Ectodermal cell (in vitro differentiated cells): ENCODE measurements around the gene CNTROB.

Experiments
- H3K27ac ChIP-seq: 2 replicates; pipeline ENCODE4 v1.7.0; 2013; ENCODE audit warnings: mild to moderate bottlenecking, low read depth, low read length; ENCODE audit not compliant: insufficient read depth, poor library complexity, severe bottlenecking
- H3K27me3 ChIP-seq: 2 replicates; pipeline ENCODE4 v1.7.0; 2013; ENCODE audit warnings: mild to moderate bottlenecking, low read length; ENCODE audit not compliant: insufficient read depth, control insufficient read depth, poor library complexity, severe bottlenecking
- H3K36me3 ChIP-seq: one replicate; pipeline ENCODE4 v1.7.0; 2013; ENCODE audit warnings: low read length; ENCODE audit not compliant: control insufficient read depth, insufficient read depth
- H3K4me1 ChIP-seq: one replicate; pipeline ENCODE4 v1.7.0; 2013; ENCODE audit warnings: low read length; ENCODE audit not compliant: control insufficient read depth, insufficient read depth
- H3K4me3 ChIP-seq: 2 replicates; pipeline ENCODE4 v1.7.0; 2013; ENCODE audit warnings: low read depth, low read length, control low read depth; ENCODE audit not compliant: insufficient read depth
- H3K9me3 ChIP-seq: 2 replicates; pipeline ENCODE4 v1.7.0; 2013; ENCODE audit warnings: mild to moderate bottlenecking, low read length, moderate library complexity; ENCODE audit not compliant: control insufficient read depth
- WGBS, 2 experiments: methylation state at CpG; one replicate each; pipeline ENCODE4 v1.1.7; 2013; ENCODE audit warnings: missing lambda C conversion rate in 2 of 2; 5-methylcytosine and 5-hydroxymethylcytosine counted together

The CNTROB gene

GRCh38 chr17:7887482-7888183 lies 44.4 kb upstream of the CNTROB start:
- peaks cover 13% of the 10 kb centered on the region for H3K27me3 ChIP-seq
- no peaks in the 10 kb centered on the region for H3K9me3 ChIP-seq
- 7% methylated on average over 35 of the region's 35 CpGs for WGBS, 2 experiments
- no peak overlapping the region for H3K27ac ChIP-seq
- peaks cover 39% of the 10 kb centered on the region for H3K4me1 ChIP-seq
- H3K4me3 ChIP-seq, result peak overlapping the region; percentile 57
- no peaks in the 10 kb centered on the region for H3K36me3 ChIP-seq

GRCh38 chr17:7888184-7888920 lies 43.7 kb upstream of the CNTROB start, which contains the start of gene CHD3:
Gene CHD3, plus strand, starts transcription at chr17:7888789. Its CDS starts 212 bp downstream, at chr17:7889001.
- WGBS, 2 experiments, result 79 to 80% methylated on average over 18 of the region's 18 CpGs
- Histone ChIP-seq H3K4me3 (peak within 1 kb of the TSS; percentile 7), H3K27ac (no peak within 1 kb of the TSS), H3K27me3 (peaks cover 13% of the 10 kb centered on the region), H3K4me1 (peaks cover 38% of the 10 kb centered on the region), H3K9me3 (no peaks in the 10 kb centered on the region), H3K36me3 (no peaks in the 10 kb centered on the region)

- 59 to 60% methylated on average over 11 of the region's 11 CpGs for WGBS, 2 experiments
- no peaks in the 10 kb centered on the region for H3K36me3 ChIP-seq
- no peak overlapping the region for H3K4me3 ChIP-seq
- H3K9me3 ChIP-seq, result no peaks in the 10 kb centered on the region
- H3K27ac ChIP-seq, result no peak overlapping the region
- peaks cover 37% of the 10 kb centered on the region for H3K4me1 ChIP-seq
- peaks cover 13% of the 10 kb centered on the region for H3K27me3 ChIP-seq
Measured at GRCh38 chr17:7889166-7889955, 42.6 kb upstream of the CNTROB start.

- 94 to 96% methylated on average over 13 to 14 of the region's 15 CpGs for WGBS, 2 experiments
- Histone ChIP-seq H3K4me1 (peaks cover 17% of the 10 kb centered on the region), H3K27me3 (no peaks in the 10 kb centered on the region), H3K9me3 (no peaks in the 10 kb centered on the region), H3K27ac (no peak overlapping the region), H3K36me3 (peaks cover 4% of the 10 kb centered on the region), H3K4me3 (no peak overlapping the region)
Measured at GRCh38 chr17:7893187-7893880, 38.7 kb upstream of the CNTROB start.

DNA sequence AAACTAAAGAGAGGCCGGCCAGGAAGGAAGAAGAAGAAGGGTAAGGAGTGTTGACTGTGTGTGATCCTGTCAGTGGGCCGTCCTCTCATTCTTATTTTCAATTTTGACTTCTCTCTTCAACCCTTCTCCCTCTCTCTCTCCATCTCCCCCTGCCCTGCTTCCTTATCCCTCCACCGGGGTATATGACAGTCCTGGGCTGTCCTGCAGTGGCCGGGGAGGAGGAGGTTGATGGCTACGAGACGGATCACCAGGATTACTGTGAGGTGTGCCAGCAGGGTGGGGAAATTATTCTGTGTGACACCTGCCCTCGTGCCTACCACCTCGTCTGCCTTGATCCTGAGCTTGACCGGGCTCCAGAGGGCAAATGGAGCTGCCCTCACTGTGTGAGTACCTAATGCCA lies 37.8 kb upstream of the CNTROB start:
- WGBS, 2 experiments, result 92 to 94% methylated on average over 8 to 9 of the region's 9 CpGs
- no peaks in the 10 kb centered on the region for H3K27me3 ChIP-seq
- H3K4me3 ChIP-seq, result no peak overlapping the region
- H3K36me3 ChIP-seq, result peaks cover 4% of the 10 kb centered on the region
- no peaks in the 10 kb centered on the region for H3K9me3 ChIP-seq
- H3K4me1 ChIP-seq, result peaks cover 8% of the 10 kb centered on the region
- H3K27ac ChIP-seq, result no peak overlapping the region

DNA sequence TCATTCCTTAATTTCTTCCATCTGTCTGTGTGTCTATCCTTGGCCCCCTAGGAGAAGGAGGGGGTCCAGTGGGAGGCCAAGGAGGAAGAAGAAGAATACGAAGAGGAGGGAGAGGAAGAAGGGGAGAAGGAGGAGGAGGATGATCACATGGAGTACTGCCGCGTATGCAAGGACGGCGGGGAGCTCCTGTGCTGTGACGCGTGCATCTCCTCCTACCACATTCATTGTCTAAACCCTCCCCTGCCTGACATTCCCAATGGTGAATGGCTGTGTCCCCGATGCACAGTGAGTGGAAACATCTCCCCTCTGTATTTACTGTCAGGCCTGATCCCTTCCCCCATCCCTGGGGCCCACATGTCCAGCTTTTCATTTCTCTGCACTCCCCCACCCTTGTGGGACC lies 37.1 kb upstream of the CNTROB start:
- Histone ChIP-seq H3K4me3 (no peak overlapping the region), H3K4me1 (peaks cover 2% of the 10 kb centered on the region), H3K27ac (no peak overlapping the region), H3K9me3 (no peaks in the 10 kb centered on the region), H3K36me3 (peaks cover 4% of the 10 kb centered on the region), H3K27me3 (no peaks in the 10 kb centered on the region)
- WGBS, 2 experiments, result 90 to 97% methylated on average over 8 of the region's 8 CpGs

- H3K9me3 ChIP-seq, result no peaks in the 10 kb centered on the region
- WGBS, 2 experiments, result 96% methylated on average over 13 of the region's 13 CpGs
Measured at GRCh38 chr17:7897090-7897489, 34.9 kb upstream of the CNTROB start.

GRCh38 chr17:7897773-7898172 lies 34.2 kb upstream of the CNTROB start:
- peaks cover under 1% of the 10 kb centered on the region for H3K4me1 ChIP-seq
- H3K4me3 ChIP-seq, result no peak overlapping the region
- peaks cover 7% of the 10 kb centered on the region for H3K36me3 ChIP-seq
- H3K9me3 ChIP-seq, result no peaks in the 10 kb centered on the region
- WGBS, 2 experiments, result 85 to 86% methylated on average over 5 to 6 of the region's 6 CpGs
- H3K27me3 ChIP-seq, result no peaks in the 10 kb centered on the region
- no peak overlapping the region for H3K27ac ChIP-seq

More at GRCh38 chr17:7897090-7897489, 34.9 kb upstream of the CNTROB start:
- Histone ChIP-seq H3K27ac (no peak overlapping the region), H3K4me1 (no peaks in the 10 kb centered on the region), H3K4me3 (no peak overlapping the region), H3K27me3 (no peaks in the 10 kb centered on the region), H3K36me3 (peaks cover 7% of the 10 kb centered on the region)

DNA sequence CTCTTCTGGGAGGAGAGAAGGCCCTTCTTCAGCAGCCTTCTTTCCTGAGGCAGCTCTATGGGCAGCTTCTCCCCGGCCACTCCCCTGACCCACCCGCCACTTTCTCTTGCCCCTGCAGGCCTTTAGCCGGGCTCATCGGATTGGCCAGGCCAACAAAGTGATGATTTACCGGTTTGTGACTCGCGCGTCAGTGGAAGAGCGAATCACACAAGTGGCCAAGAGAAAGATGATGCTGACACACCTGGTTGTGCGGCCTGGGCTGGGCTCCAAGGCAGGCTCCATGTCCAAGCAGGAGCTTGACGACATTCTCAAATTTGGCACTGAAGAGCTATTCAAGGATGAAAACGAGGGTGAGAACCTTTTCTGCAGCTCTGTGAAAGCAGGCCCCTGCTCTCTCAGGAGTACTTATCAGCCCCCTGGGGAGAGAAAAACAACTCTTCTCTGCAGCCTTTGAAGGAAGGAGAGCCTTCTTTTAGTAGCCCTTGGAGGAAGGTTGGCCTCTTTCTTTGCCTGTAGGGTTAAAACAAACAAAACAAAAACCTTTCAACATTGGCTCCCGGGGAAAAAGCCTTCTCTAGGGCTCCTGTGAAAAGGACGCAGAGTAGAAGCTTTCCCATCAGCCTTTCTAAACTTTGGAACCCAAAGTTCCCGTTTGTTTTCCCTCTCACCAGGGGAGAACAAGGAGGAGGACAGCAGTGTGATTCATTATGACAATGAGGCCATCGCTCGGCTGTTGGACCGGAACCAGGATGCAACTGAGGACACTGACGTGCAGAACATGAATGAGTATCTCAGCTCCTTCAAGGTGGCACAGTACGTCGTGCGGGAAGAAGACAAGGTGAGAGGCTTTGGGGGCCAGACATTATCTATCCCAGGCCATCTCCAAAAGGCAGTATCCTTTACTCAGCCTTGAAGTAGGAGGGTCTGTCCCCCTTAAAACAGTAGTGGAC lies 28.6 kb upstream of the CNTROB start:
- Histone ChIP-seq H3K36me3 (peaks cover 4% of the 10 kb centered on the region), H3K27ac (peak overlapping the region; percentile 53), H3K9me3 (no peaks in the 10 kb centered on the region), H3K4me1 (peaks cover 13% of the 10 kb centered on the region), H3K4me3 (no peak overlapping the region), H3K27me3 (no peaks in the 10 kb centered on the region)
- WGBS, 2 experiments, result 48 to 49% methylated on average over 22 of the region's 22 CpGs
